WI38 (cell line): ENCODE data around the gene SSH2.
A peak's percentile ranks its signal among the peaks of the same experiment; 100 is the strongest.

Experiments
- H3K4me3 ChIP-seq: 2 replicates; pipeline ENCODE4 v1.5.1; 2011; ENCODE audit warnings: low read depth, mild to moderate bottlenecking, control low read depth, low read length
- TF ChIP-seq, protein P1 (sequence below): IDR thresholded peaks from 2 replicates; pipeline ENCODE4 v1.5.1; 2012; ENCODE audit warnings: low read depth, mild to moderate bottlenecking, control low read depth, low read length

Gene SSH2

DNA sequence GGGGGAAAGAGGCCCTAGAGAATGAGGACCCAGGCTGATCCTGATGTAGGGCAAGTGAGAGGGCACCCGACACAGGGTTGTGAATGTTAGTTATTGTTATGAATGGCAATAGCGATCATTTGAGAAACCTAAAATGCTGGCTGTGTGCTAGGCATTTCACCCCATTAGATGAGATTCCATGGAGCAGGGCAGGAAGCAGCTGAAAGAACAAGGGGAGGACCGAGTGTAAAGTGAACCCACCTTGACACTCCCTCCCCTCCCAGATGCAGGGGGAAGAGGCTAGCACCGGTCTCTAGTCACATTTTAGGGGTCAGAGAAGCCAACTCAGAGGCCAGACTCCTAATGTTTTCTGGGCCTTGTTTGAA, 306.8 kb downstream of the SSH2 start:
- peak overlapping the region; percentile 75 for H3K4me3 ChIP-seq
- TF ChIP-seq, protein P1, sequence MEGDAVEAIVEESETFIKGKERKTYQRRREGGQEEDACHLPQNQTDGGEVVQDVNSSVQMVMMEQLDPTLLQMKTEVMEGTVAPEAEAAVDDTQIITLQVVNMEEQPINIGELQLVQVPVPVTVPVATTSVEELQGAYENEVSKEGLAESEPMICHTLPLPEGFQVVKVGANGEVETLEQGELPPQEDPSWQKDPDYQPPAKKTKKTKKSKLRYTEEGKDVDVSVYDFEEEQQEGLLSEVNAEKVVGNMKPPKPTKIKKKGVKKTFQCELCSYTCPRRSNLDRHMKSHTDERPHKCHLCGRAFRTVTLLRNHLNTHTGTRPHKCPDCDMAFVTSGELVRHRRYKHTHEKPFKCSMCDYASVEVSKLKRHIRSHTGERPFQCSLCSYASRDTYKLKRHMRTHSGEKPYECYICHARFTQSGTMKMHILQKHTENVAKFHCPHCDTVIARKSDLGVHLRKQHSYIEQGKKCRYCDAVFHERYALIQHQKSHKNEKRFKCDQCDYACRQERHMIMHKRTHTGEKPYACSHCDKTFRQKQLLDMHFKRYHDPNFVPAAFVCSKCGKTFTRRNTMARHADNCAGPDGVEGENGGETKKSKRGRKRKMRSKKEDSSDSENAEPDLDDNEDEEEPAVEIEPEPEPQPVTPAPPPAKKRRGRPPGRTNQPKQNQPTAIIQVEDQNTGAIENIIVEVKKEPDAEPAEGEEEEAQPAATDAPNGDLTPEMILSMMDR: no peak

DNA sequence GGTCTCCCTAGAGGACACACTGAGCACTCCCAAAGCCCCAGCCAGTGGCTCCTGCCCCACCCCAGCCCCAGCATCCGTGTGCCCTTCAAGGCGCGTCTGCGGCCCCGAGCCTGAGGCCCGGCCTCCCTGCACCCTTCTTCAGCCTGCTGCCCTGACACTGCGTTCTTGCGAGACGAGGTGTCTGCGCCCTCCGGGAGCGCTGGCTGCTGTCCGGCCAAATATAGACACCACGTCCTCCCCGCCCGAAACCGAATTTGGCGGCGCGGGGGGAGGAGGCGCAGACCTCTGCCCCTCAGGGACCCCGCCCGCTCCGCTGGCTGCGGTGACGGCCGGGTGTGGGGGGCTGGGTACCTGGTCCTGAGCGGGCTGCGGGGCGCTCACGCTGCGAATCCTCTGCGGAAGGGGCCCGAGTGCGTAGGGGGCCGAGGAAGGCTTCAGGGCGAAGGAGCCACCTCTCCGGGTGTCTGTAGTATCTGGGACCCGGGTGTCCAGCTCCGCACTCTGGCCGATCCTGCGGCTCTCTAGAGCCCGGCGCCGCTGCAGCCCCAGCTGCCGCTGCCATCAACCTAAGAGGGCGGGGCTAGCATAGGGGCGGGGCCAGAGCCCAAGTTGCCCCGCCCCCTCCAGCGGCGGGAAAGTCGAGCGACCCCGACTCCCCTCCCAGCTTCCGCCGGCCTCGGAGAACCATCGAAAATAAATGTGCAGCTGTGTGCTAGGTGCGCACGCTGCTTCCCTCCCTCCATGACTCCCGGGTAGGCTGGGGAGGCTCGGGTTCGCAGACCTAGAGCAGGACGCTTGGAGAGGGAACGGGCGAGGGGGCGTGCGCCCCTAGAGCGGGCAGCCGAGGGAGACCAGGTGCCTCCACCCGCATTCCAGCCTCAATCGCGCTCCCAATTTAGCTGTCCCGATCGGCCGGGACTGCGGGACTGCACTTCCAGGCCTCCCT, 307.4 kb downstream of the SSH2 start, which contains the start of gene CORO6:
Gene CORO6 (minus strand): TSS at position 576 of the 946 bp plus-strand sequence. CDS start 1,491 bp downstream, outside the sequence.
- H3K4me3 ChIP-seq: peak within 1 kb of the TSS; percentile 75
- TF ChIP-seq, protein P1: no peak

DNA sequence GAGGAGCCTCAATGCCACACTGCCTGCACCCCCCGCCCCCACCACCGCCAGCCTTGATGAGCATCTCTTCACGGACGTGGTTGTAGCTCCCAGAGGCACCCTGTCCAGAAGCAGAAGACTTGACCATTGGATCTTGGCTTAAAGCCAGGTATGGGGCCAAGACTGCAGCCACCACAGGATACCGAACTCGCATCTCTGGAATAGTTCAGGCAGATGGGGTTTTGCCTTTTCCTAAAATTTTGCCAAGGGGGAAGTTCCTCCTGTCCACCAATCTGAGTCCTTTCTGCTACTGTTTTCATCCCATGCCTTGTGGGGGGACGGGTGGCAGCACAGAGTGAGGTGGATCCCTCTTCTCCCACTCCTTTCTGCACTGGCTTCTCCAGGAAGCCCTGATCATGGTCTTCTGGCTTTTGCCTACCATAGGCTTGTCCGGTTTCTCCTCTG, 308.3 kb downstream of the SSH2 start:
- H3K4me3 ChIP-seq: peak overlapping the region; percentile 75
- TF ChIP-seq, protein P1: no peak

DNA sequence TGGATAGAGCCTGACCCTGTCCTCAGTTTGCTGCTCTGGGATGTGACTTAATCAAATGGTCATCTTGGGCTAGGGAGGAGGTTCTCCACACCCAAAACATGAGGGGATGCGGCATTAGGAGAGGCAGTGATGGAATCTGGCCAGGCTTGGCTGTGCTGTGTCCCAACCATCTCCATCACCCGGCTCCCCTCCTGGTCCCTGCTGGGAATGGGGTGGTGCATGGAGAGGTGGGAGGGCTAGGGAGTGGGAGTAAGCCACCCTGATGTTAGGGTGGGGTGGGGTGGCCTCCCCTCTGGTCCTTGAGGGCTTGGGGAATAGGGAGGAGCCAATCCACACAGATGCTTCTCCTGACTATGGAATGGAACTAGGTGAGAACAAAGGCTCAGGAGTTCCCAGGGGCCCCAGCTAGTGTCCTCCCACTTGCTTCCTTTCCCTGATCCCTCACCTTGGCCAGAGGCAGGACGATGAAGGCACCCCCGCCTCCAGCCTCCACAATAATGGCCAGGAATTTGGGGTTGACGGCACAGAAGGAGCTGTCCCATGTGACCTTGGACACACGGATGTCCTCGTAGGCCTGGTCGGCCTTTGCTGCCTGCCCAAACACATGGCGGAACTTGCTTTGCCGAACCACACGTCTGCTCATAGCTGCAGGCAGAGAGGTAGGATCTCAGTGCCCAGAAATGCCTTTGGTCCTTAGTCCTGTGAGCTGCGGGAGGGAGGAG, 309.1 kb downstream of the SSH2 start:
- TF ChIP-seq, protein P1: no peak
- no peak overlapping the region for H3K4me3 ChIP-seq

DNA sequence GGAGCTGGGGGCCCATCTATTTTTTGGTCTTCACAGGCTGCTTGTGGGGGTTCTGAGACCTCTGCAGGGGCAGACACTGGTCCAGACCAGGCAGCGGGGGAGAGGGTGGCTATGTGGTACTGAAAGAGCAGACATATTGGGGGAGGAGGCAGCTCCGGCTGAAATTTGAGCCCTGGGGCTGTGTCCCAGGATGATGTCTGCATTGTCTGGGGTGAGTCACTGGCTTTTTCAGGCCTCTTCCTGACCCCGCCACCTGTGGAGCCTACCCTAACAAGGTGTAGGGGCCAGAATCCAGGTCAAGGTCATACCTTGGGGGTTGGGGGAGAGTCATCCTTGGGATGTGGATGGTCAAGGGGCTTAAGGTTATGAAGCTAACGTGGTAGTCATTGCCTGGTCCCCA, 309.8 kb downstream of the SSH2 start:
- TF ChIP-seq, protein P1: no peak
- no peak overlapping the region for H3K4me3 ChIP-seq

DNA sequence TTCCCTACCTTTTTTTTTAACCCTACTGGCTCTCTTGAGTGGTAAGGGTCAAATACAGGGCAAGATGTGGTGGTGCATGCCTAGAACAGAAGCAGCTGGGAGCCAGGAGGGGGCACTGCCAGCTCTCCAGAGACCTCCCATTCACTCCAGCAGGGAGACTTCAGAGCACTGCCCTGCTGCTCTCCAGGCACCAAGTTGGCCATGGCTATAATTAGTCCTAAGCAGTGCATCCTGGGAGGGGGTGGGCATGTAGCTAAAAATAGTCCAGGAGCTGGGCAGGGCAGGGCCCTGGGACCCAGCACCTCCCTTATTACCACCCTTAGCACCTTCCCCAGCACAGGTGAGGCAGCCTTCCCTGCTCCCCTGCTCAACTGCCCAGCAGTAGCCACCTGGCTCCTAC, 310.8 kb downstream of the SSH2 start:
- TF ChIP-seq, protein P1: peak; percentile 31; the same call in 1 of the 2 replicates
- H3K4me3 ChIP-seq: no peak overlapping the region
